HG03039 (cell line): ENCODE results near the gene NAT16.
"Not testable (repeated sequence)": the region's sequence is repeated elsewhere in the genome, so short reads cannot be mapped to it uniquely, and the experiment has no call there.

ENCODE experiments used
- ATAC-seq: cut with Tn5 transposase; IDR thresholded peaks from one replicate; pipeline ENCODE4 v1.9.1; 2021; ENCODE audit warnings: mild to moderate bottlenecking, moderate library complexity; ENCODE audit not compliant: unreplicated experiment

The NAT16 gene

GRCh38 chr7:101129603-101130117 lies 50.4 kb downstream of the NAT16 start:
- no peak for ATAC-seq

GRCh38 chr7:101128040-101128834 lies 51.9 kb downstream of the NAT16 start:
- no peak for ATAC-seq

- ATAC-seq = no peak
Measured at GRCh38 chr7:101127460-101128039, 52.5 kb downstream of the NAT16 start.

- ATAC-seq = no peak
Measured at GRCh38 chr7:101126651-101127459, 53.2 kb downstream of the NAT16 start, which contains the start of gene SERPINE1. TSS of gene SERPINE1 (plus strand) at chr7:101127104. CDS start at chr7:101128394, 1,290 bp downstream.

GRCh38 chr7:101125989-101126650 lies 54.0 kb downstream of the NAT16 start:
- no peak for ATAC-seq

- no peak for ATAC-seq
Measured at GRCh38 chr7:101124376-101125056, 55.6 kb downstream of the NAT16 start.

- no peak for ATAC-seq
Measured at GRCh38 chr7:101123703-101124068, 56.4 kb downstream of the NAT16 start.

- no peak for ATAC-seq
Measured at GRCh38 chr7:101122933-101123702, 57.0 kb downstream of the NAT16 start.

GRCh38 chr7:101121991-101122932 lies 57.8 kb downstream of the NAT16 start:
- no peak for ATAC-seq

GRCh38 chr7:101121631-101121990 lies 58.5 kb downstream of the NAT16 start:
- not testable (repeated sequence) for ATAC-seq
